Neural progenitor cell (in vitro differentiated cells): Measurements from ENCODE around the gene NXF3.

Experiments
- EZH2phosphoT487 ChIP-seq: fragments of 200-600 bp; sonication (generic); IDR thresholded peaks from 2 replicates; pipeline ENCODE4 v1.6.1; 2017; ENCODE audit warnings: antibody characterized with exemption
- TF ChIP-seq, protein P1 (sequence below): fragments of 200-600 bp; sonication (generic); IDR thresholded peaks from 2 replicates; pipeline ENCODE4 v1.5.1; 2017; ENCODE audit warnings: antibody characterized with exemption, mild to moderate bottlenecking

- TF ChIP-seq EZH2phosphoT487, result no peak
- TF ChIP-seq, protein P1, sequence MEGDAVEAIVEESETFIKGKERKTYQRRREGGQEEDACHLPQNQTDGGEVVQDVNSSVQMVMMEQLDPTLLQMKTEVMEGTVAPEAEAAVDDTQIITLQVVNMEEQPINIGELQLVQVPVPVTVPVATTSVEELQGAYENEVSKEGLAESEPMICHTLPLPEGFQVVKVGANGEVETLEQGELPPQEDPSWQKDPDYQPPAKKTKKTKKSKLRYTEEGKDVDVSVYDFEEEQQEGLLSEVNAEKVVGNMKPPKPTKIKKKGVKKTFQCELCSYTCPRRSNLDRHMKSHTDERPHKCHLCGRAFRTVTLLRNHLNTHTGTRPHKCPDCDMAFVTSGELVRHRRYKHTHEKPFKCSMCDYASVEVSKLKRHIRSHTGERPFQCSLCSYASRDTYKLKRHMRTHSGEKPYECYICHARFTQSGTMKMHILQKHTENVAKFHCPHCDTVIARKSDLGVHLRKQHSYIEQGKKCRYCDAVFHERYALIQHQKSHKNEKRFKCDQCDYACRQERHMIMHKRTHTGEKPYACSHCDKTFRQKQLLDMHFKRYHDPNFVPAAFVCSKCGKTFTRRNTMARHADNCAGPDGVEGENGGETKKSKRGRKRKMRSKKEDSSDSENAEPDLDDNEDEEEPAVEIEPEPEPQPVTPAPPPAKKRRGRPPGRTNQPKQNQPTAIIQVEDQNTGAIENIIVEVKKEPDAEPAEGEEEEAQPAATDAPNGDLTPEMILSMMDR, result no peak
Observed at GRCh38 chrX:103056902-103057301, 36.0 kb downstream of the NXF3 start.
